Sigmoid colon (tissue), 7 donors: Measurements from ENCODE around the gene TECR. TPM values are rescaled to one million over a fixed set of nuclear protein-coding genes. Genes with fewer than 3 reads are reported as not detected.
A peak's percentile ranks its signal among the peaks of the same experiment; 100 is the strongest.

ENCODE experiments used
- DNase-seq: peaks from one replicate; pipeline ENCODE4 v3.0.0-alpha.2; 2019
- H3K27ac ChIP-seq, 4 donors: fragments of 200-600 bp; sonication (generic); one replicate each; pipeline ENCODE4 v1.5.1; 2016 to 2019; ENCODE audit warnings: mild to moderate bottlenecking in 1 of 4
- H3K27me3 ChIP-seq, 3 donors: fragments of 200-600 bp; sonication (generic); one replicate each; pipeline ENCODE4 v1.5.1; 2019; ENCODE audit warnings: mild to moderate bottlenecking in 1 of 3
- H3K36me3 ChIP-seq, 4 donors: fragments of 200-600 bp; sonication (generic); one replicate each; pipeline ENCODE4 v1.5.1; 2016 to 2019
- H3K4me1 ChIP-seq, 4 donors: fragments of 200-600 bp; sonication (generic); one replicate each; pipeline ENCODE4 v1.5.1; 2017 to 2019
- H3K4me3 ChIP-seq, 4 donors: fragments of 200-600 bp; sonication (generic); one replicate each; pipeline ENCODE4 v1.5.1; 2017 to 2019; ENCODE audit warnings: mild to moderate bottlenecking in 2 of 4, moderate library complexity in 1 of 4
- H3K9me3 ChIP-seq, 4 donors: fragments of 200-600 bp in 3 of 4; sonication (generic) in 3 of 4; one replicate each; pipeline versions ENCODE4 v1.5.1 to v1.6.1; 2013 to 2019
- CTCF ChIP-seq, 4 experiments: fragments of 450-650 bp in 3 of 4; fragments of 200-600 bp in 1 of 4; IDR thresholded peaks; one replicate each; pipeline ENCODE4 v1.5.1; 2016 to 2019; ENCODE audit warnings: antibody characterized with exemption in 4 of 4, mild to moderate bottlenecking in 3 of 4, moderate library complexity in 2 of 4
- EP300 ChIP-seq, 4 donors: sonication (generic); formaldehyde crosslinking; IDR thresholded peaks; one replicate each; pipeline ENCODE4 v1.6.1; 2017; ENCODE audit warnings: antibody characterized with exemption in 4 of 4
- POLR2A ChIP-seq, 2 donors: fragments of 450-650 bp; IDR thresholded peaks; one replicate each; pipeline ENCODE4 v1.6.1; 2016; ENCODE audit warnings: antibody characterized with exemption in 2 of 2, mild to moderate bottlenecking in 2 of 2, moderate library complexity in 2 of 2
- POLR2AphosphoS5 ChIP-seq, 4 donors: sonication (generic); formaldehyde crosslinking; IDR thresholded peaks; one replicate each; pipeline ENCODE4 v1.6.1; 2017; ENCODE audit warnings: antibody characterized with exemption in 4 of 4
- WGBS, 2 donors: extraction: QIAGEN DNeasy Blood & Tissue Kit; methylation state at CpG; one replicate each; pipeline ENCODE4 v1.1.7; 2013; 5-methylcytosine and 5-hydroxymethylcytosine counted together
- intact Hi-C: fragments of 100-400 bp; cut with DNase I; formaldehyde crosslinking; loops from one replicate; pipeline ENCODE4 v1.15.1; 2023
- polyA plus RNA-seq, 3 donors: library from polyadenylated mRNA; stranded (reverse); fragments of 200-250 nt; gene quantifications; one replicate each; pipeline ENCODE4 v1.2.3, GENCODE V29; 2013
- total RNA-seq, 4 donors: library from RNA; depleted of rRNA; stranded (reverse); fragments of >200 nt; gene quantifications; one replicate each; pipeline ENCODE4 v1.1.0, GENCODE V29; 2016
- donor health status: healthy with polysubstance abuse.
- donor health status: Bipolar disorder and iron deficiency.
- donor health status: healthy.

The TECR gene
- total and polyA plus RNA-seq, 7 donors = 20.6 to 139 (median 32.4) TPM

DNA sequence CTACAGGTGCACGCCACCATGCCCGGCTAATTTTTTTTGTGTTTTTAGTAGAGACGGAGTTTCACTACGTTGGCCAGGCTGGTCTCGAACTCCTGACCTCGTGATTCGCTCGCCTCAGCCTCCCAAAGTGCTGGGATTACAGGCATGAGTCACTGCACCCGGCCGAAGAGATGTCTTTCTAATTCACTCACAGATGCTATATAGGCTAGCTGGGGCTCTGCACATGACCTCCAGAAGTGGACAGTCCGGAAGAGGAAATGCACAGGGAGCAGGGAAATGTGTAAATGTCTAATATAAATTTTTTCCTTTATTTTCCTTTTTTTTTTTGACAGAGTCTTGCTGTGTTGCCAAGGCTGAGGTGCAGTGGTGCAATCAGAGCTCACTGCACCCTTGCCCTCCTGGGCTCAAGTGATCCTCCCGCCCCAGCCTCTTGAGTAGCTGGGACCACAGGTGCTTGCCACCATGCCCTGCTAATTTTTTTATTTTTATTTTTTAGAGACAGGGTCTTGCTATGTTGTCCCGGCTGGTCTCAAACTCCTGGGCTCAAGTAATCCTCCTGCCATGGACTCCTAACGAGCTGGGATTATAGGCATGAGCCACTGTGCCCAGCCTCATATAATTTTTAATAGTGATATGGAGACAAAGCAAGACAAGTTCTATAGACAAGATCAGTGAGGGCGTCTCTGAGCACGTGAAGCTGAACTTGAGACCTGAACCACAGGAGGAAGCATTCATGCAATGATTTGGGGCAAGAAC, 41.8 kb upstream of the TECR start:
- H3K36me3 ChIP-seq = peaks cover 0 to 55% (median 5%) of the 10 kb centered on the region in 4 donors
- DNase-seq = no peak
- H3K4me3 ChIP-seq = no peak overlapping the region
- WGBS, 2 donors = 93 to 94% methylated on average over 16 of the region's 16 CpGs
- intact Hi-C loops = no loop called here
- H3K9me3 ChIP-seq = no peaks in the 10 kb centered on the region
- H3K27me3 ChIP-seq = no peaks in the 10 kb centered on the region
- no peak overlapping the region for H3K27ac ChIP-seq
- no peaks in the 10 kb centered on the region for H3K4me1 ChIP-seq
- TF ChIP-seq CTCF (IDR thresholded peaks at IDR 0.05) (no peak), EP300 (IDR thresholded peaks at IDR 0.05) (no peak), POLR2A (IDR thresholded peaks at IDR 0.05) (no peak), POLR2AphosphoS5 (IDR thresholded peaks at IDR 0.05) (no peak)

- H3K27me3 ChIP-seq = no peaks in the 10 kb centered on the region
- intact Hi-C loops = no loop called here
- peaks cover 0 to 31% (median 24%) of the 10 kb centered on the region in 4 donors for H3K4me1 ChIP-seq
- TF ChIP-seq POLR2AphosphoS5 (IDR thresholded peaks at IDR 0.05) = no peak
- no peak for TF ChIP-seq EP300 (IDR thresholded peaks at IDR 0.05)
- TF ChIP-seq POLR2A (IDR thresholded peaks at IDR 0.05) = no peak
- TF ChIP-seq CTCF (IDR thresholded peaks at IDR 0.05) = no peak
- H3K36me3 ChIP-seq = peaks cover 0 to 42% (median 3%) of the 10 kb centered on the region in 4 donors
- H3K9me3 ChIP-seq = no peaks in the 10 kb centered on the region
- no peak overlapping the region for H3K27ac ChIP-seq
- H3K4me3 ChIP-seq = no peak overlapping the region
- no peak for DNase-seq
- WGBS, 2 donors = 78 to 88% methylated on average over 5 of the region's 5 CpGs
Observed at GRCh38 chr19:14492756-14493337, 36.5 kb upstream of the TECR start.

GRCh38 chr19:14494411-14494810, 35.0 kb upstream of the TECR start:
- no peak overlapping the region for H3K4me3 ChIP-seq
- intact Hi-C loops = no loop called here
- peak overlapping the region; percentile 74 to 83 (median 80) for H3K27ac ChIP-seq
- H3K27me3 ChIP-seq = no peaks in the 10 kb centered on the region
- peaks cover 0 to 26% (median 0%) of the 10 kb centered on the region in 4 donors for H3K36me3 ChIP-seq
- H3K4me1 ChIP-seq = peaks cover 0 to 31% (median 24%) of the 10 kb centered on the region in 4 donors
- WGBS, 2 donors = 83 to 86% methylated on average over 4 of the region's 4 CpGs
- H3K9me3 ChIP-seq = no peaks in the 10 kb centered on the region
- TF ChIP-seq POLR2AphosphoS5 (IDR thresholded peaks at IDR 0.05) (no peak), CTCF (IDR thresholded peaks at IDR 0.05) (no peak), EP300 (IDR thresholded peaks at IDR 0.05) (no peak), POLR2A (IDR thresholded peaks at IDR 0.05) (no peak)
- no peak for DNase-seq

DNA sequence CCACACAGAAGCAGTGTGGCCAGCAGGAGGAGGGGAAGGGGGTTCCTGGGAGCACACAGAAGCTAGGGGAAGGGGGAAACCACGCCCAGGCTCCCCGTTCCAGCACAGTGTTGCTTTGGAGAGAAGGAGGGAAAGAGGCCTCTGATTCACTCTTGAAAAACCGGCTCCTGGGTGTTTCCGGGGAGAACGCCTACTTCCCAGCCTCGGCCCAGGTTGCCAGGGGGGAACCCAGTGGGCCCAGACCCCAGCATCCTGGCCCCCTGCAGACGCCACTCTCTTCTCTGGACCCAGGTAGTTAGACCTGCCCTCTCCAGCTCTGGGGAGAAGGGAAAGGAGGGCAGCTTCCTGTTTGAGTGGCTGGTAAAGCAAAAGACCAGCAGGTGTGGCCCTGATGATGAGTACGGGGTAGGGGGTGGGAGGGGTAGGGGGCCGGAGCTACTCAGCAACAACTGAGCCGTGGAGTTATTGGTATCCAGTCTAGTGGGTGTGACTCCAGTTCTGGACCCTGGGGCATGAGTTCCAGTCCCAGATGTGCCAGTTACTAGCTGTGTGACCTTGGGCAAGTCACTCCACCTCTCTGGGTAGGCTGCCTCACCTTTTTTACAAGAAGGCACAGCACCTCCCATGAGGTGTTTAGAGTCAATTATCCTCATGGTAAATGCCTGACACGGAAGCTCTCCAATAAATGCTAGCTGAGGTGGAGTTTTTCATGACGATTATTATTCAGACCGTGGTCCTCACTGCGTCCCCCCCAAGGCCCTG, 34.3 kb upstream of the TECR start:
- WGBS, 2 donors = 5 to 27% methylated on average over 14 of the region's 14 CpGs
- H3K27ac ChIP-seq = peak overlapping the region; percentile 74 to 83 (median 80)
- peaks cover 0 to 31% (median 24%) of the 10 kb centered on the region in 4 donors for H3K4me1 ChIP-seq
- H3K4me3 ChIP-seq = peak overlapping the region; percentile 73 to 90 (median 80)
- no peaks in the 10 kb centered on the region for H3K27me3 ChIP-seq
- DNase-seq = peak; percentile 64
- no peaks in the 10 kb centered on the region for H3K9me3 ChIP-seq
- no peak for TF ChIP-seq CTCF (IDR thresholded peaks at IDR 0.05)
- no peak for TF ChIP-seq POLR2AphosphoS5 (IDR thresholded peaks at IDR 0.05)
- TF ChIP-seq POLR2A (IDR thresholded peaks at IDR 0.05) = no peak
- TF ChIP-seq EP300 (IDR thresholded peaks at IDR 0.05) = no peak
- intact Hi-C loops = no loop called here
- peaks cover 0 to 19% (median 0%) of the 10 kb centered on the region in 4 donors for H3K36me3 ChIP-seq
